Thymus (tissue), 11 donors: Measurements from ENCODE around the gene RNU6-1. TPM values are rescaled to one million over a fixed set of nuclear protein-coding genes. Genes with fewer than 3 reads are reported as not detected.

ENCODE experiments used
- DNase-seq, 9 donors: peaks; one replicate each; pipeline ENCODE4 v3.0.0-alpha.2; 2013; ENCODE audit warnings: low spot score in 9 of 9, low read depth in 6 of 9, missing footprints in 1 of 9
- H3K27ac ChIP-seq, 2 donors: one replicate each; pipeline ENCODE4 v1.5.1; 2013; ENCODE audit warnings: control low read depth in 1 of 2, low read depth in 1 of 2, low read length in 1 of 2, mild to moderate bottlenecking in 1 of 2, moderate library complexity in 1 of 2
- H3K27me3 ChIP-seq, 2 donors: one replicate each; pipeline ENCODE4 v1.5.1; 2013; ENCODE audit warnings: low read length in 1 of 2; ENCODE audit not compliant: control insufficient read depth in 2 of 2, insufficient read depth in 1 of 2
- H3K36me3 ChIP-seq, 2 donors: one replicate each; pipeline ENCODE4 v1.5.1; 2013; ENCODE audit warnings: low read length in 1 of 2, mild to moderate bottlenecking in 1 of 2, moderate library complexity in 1 of 2; ENCODE audit not compliant: control insufficient read depth in 2 of 2, insufficient read depth in 2 of 2
- H3K4me1 ChIP-seq, 2 donors: one replicate each; pipeline ENCODE4 v1.5.1; 2013; ENCODE audit warnings: low read length in 2 of 2; ENCODE audit not compliant: control insufficient read depth in 2 of 2, insufficient read depth in 2 of 2
- H3K4me3 ChIP-seq, 2 donors: one replicate each; pipeline ENCODE4 v1.5.1; 2013; ENCODE audit warnings: low read length in 2 of 2, control low read depth in 1 of 2, mild to moderate bottlenecking in 1 of 2
- H3K9me3 ChIP-seq, 2 donors: one replicate each; pipeline ENCODE4 v1.5.1; 2013; ENCODE audit warnings: low read length in 1 of 2, mild to moderate bottlenecking in 1 of 2; ENCODE audit not compliant: control insufficient read depth in 2 of 2, insufficient read depth in 1 of 2
- WGBS: extraction: QIAGEN DNeasy Blood & Tissue Kit; methylation state at CpG from one replicate; pipeline ENCODE4 v1.1.7; 2013; 5-methylcytosine and 5-hydroxymethylcytosine counted together
- polyA plus RNA-seq: library from polyadenylated mRNA; stranded (reverse); fragments of 200-250 nt; gene quantifications from one replicate; pipeline ENCODE4 v1.2.3, GENCODE V29; 2013
- total RNA-seq: library from RNA; stranded (reverse); fragments of 120-200 nt; gene quantifications from one replicate; pipeline ENCODE4 v1.2.4, GENCODE V29; 2013
- donor health status: healthy.

Gene RNU6-1
- total and polyA plus RNA-seq, 2 donors: not detected

- no peak for DNase-seq
- Histone ChIP-seq H3K4me3 (no peak overlapping the region), H3K4me1 (peaks cover 28 to 76% of the 10 kb centered on the region in 2 donors), H3K27me3 (peaks cover 96 to 99% of the 10 kb centered on the region in 2 donors), H3K36me3 (no peaks in the 10 kb centered on the region), H3K27ac (no peak overlapping the region), H3K9me3 (peaks cover 2 to 35% of the 10 kb centered on the region in 2 donors)
These were observed 8.5 kb downstream of the RNU6-1 start for GRCh38 chr15:67831363-67831762.

- peaks cover 2 to 40% of the 10 kb centered on the region in 2 donors for H3K9me3 ChIP-seq
- H3K4me1 ChIP-seq: peaks cover 23 to 72% of the 10 kb centered on the region in 2 donors
- no peak overlapping the region for H3K27ac ChIP-seq
- no peak for DNase-seq
- peaks cover 96 to 99% of the 10 kb centered on the region in 2 donors for H3K27me3 ChIP-seq
- 12% methylated on average over 68 of the region's 68 CpGs for WGBS
- H3K4me3 ChIP-seq: no peak overlapping the region
- H3K36me3 ChIP-seq: no peaks in the 10 kb centered on the region
These were observed 10.0 kb downstream of the RNU6-1 start for GRCh38 chr15:67829647-67830504.

GRCh38 chr15:67828969-67829646, 10.7 kb downstream of the RNU6-1 start:
- peaks cover 19 to 65% of the 10 kb centered on the region in 2 donors for H3K4me1 ChIP-seq
- 6% methylated on average over 54 of the region's 54 CpGs for WGBS

GRCh38 chr15:67828278-67828968, 11.4 kb downstream of the RNU6-1 start:
- DNase-seq: no peak
- WGBS: 6% methylated on average over 40 of the region's 40 CpGs

More at GRCh38 chr15:67828969-67829646, 10.7 kb downstream of the RNU6-1 start:
- DNase-seq: peak in 1 of 9 donors; percentile 35
- H3K9me3 ChIP-seq: peaks cover 2 to 36% of the 10 kb centered on the region in 2 donors
- H3K36me3 ChIP-seq: no peaks in the 10 kb centered on the region
- peaks cover 96 to 99% of the 10 kb centered on the region in 2 donors for H3K27me3 ChIP-seq
- no peak overlapping the region for H3K4me3 ChIP-seq
- H3K27ac ChIP-seq: no peak overlapping the region

GRCh38 chr15:67827562-67828277, 12.1 kb downstream of the RNU6-1 start:
- H3K27me3 ChIP-seq: peaks cover 96 to 99% of the 10 kb centered on the region in 2 donors
- H3K4me1 ChIP-seq: peaks cover 8 to 58% of the 10 kb centered on the region in 2 donors
- 7% methylated on average over 91 of the region's 91 CpGs for WGBS
- no peak for DNase-seq
- H3K36me3 ChIP-seq: no peaks in the 10 kb centered on the region
- H3K27ac ChIP-seq: no peak overlapping the region
- peak overlapping the region in 1 of 2 donors; percentile 10 for H3K4me3 ChIP-seq
- H3K9me3 ChIP-seq: peaks cover 2 to 35% of the 10 kb centered on the region in 2 donors

More at GRCh38 chr15:67828278-67828968, 11.4 kb downstream of the RNU6-1 start:
- Histone ChIP-seq H3K4me1 (peaks cover 13 to 63% of the 10 kb centered on the region in 2 donors), H3K9me3 (peaks cover 2 to 36% of the 10 kb centered on the region in 2 donors), H3K27me3 (peaks cover 96 to 99% of the 10 kb centered on the region in 2 donors), H3K36me3 (no peaks in the 10 kb centered on the region), H3K27ac (no peak overlapping the region), H3K4me3 (no peak overlapping the region)

GRCh38 chr15:67826717-67827561, 12.9 kb downstream of the RNU6-1 start:
- Histone ChIP-seq H3K9me3 (peaks cover 2 to 35% of the 10 kb centered on the region in 2 donors), H3K27ac (no peak overlapping the region), H3K4me3 (peak overlapping the region in 1 of 2 donors; percentile 15), H3K4me1 (peaks cover 8 to 52% of the 10 kb centered on the region in 2 donors), H3K36me3 (no peaks in the 10 kb centered on the region), H3K27me3 (peaks cover 94 to 99% of the 10 kb centered on the region in 2 donors)
- 6% methylated on average over 88 of the region's 88 CpGs for WGBS
- DNase-seq: no peak

- Histone ChIP-seq H3K4me1 (peaks cover 8 to 55% of the 10 kb centered on the region in 2 donors), H3K27ac (no peak overlapping the region), H3K4me3 (peak overlapping the region in 1 of 2 donors; percentile 18), H3K36me3 (no peaks in the 10 kb centered on the region), H3K27me3 (peaks cover 94 to 100% of the 10 kb centered on the region in 2 donors), H3K9me3 (peaks cover 4 to 39% of the 10 kb centered on the region in 2 donors)
- peak in 1 of 9 donors; percentile 36 for DNase-seq
- WGBS: 10% methylated on average over 77 of the region's 77 CpGs
These were observed 13.7 kb downstream of the RNU6-1 start for GRCh38 chr15:67825881-67826716.
